NB4 (cell line): ENCODE data around the gene LRP4.
A peak's percentile ranks its signal among the peaks of the same experiment; 100 is the strongest.

Experiments used
- DNase-seq: peaks from one replicate; pipeline ENCODE4 v3.0.0; 2010; ENCODE audit warnings: low read depth
- H3K4me3 ChIP-seq: one replicate; pipeline ENCODE4 v1.5.1; 2011; ENCODE audit warnings: mild to moderate bottlenecking, low read depth, low read length, moderate library complexity
- CTCF ChIP-seq: IDR thresholded peaks from one replicate; pipeline ENCODE4 v1.5.1; 2012; ENCODE audit warnings: low read depth, low read length
- MAX ChIP-seq: IDR thresholded peaks from 2 replicates; pipeline ENCODE4 v1.6.1; 2011; ENCODE audit warnings: low read depth, low read length
- MYC ChIP-seq: IDR thresholded peaks from 2 replicates; pipeline ENCODE4 v1.6.1; 2011; ENCODE audit warnings: low read depth, low read length
- POLR2A ChIP-seq: IDR thresholded peaks from 2 replicates; pipeline ENCODE4 v1.6.1; 2011; ENCODE audit warnings: mild to moderate bottlenecking; ENCODE audit not compliant: insufficient read length; ENCODE audit errors: extremely low read depth

The LRP4 gene

GRCh38 chr11:46836870-46837269 is 81.5 kb downstream of the LRP4 start:
- no peak overlapping the region for H3K4me3 ChIP-seq
- TF ChIP-seq POLR2A = no peak
- no peak for DNase-seq

GRCh38 chr11:46836431-46836830 is 81.9 kb downstream of the LRP4 start:
- no peak overlapping the region for H3K4me3 ChIP-seq
- no peak for DNase-seq
- TF ChIP-seq MAX (no peak), POLR2A (no peak), MYC (no peak), CTCF (no peak)

GRCh38 chr11:46835897-46836296 is 82.5 kb downstream of the LRP4 start:
- TF ChIP-seq CTCF = no peak
- TF ChIP-seq POLR2A = no peak
- no peak for TF ChIP-seq MYC
- TF ChIP-seq MAX = no peak
- peak; percentile 30 for DNase-seq
- H3K4me3 ChIP-seq = no peak overlapping the region

GRCh38 chr11:46834821-46835220 is 83.5 kb downstream of the LRP4 start:
- DNase-seq = no peak
- TF ChIP-seq POLR2A (no peak), CTCF (no peak), MYC (no peak), MAX (no peak)
- H3K4me3 ChIP-seq = no peak overlapping the region

GRCh38 chr11:46832511-46833214 is 85.7 kb downstream of the LRP4 start:
- TF ChIP-seq POLR2A (no peak), MYC (no peak), CTCF (no peak), MAX (no peak)
- H3K4me3 ChIP-seq = no peak overlapping the region
- DNase-seq = no peak

- no peak for DNase-seq
- TF ChIP-seq CTCF (no peak), POLR2A (no peak), MYC (no peak), MAX (no peak)
- H3K4me3 ChIP-seq = no peak overlapping the region
These were observed 90.4 kb downstream of the LRP4 start for GRCh38 chr11:46827995-46828394.
